ENCODE data around the gene TFR2.

The TFR2 gene

DNA sequence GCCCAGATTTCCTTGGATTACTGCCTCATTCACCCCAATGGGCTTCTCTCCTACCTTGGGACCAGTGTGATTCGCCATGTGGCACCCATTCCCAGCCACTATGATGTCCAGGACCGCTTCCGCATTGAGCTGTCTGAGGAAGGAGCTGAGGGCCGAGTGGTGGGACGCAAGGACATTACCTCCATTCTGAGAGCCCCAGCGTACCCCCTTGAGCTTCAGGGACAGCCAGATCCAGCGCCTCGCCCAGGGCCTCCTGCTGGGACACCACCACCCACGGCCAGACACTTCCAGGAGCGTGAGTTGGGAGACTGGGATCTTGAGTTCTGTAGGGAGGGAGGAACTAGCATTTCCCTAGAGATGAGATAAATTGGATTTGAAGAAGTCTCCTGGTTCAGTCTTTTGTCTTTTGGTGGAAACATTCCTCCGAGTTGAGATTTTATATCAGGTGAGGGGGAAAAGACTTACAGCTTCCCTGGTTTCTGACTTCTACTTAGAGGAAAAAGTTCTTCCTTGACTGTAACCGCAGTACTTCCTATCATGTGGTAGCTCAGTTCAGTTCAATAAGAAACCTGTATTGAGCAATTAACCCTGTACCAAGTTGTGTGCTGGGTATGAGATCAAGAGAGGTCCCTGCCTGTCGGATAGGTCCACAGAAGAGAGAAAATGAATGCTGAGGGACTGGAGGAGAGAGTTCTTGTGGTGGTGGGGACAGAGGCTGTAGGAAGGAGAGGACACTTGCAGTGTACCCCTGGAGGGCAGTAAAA, 27.8 kb downstream of the TFR2 start:
- no peak for DNase-seq (ENCODE audit: low read depth in 2 of 2)

DNA sequence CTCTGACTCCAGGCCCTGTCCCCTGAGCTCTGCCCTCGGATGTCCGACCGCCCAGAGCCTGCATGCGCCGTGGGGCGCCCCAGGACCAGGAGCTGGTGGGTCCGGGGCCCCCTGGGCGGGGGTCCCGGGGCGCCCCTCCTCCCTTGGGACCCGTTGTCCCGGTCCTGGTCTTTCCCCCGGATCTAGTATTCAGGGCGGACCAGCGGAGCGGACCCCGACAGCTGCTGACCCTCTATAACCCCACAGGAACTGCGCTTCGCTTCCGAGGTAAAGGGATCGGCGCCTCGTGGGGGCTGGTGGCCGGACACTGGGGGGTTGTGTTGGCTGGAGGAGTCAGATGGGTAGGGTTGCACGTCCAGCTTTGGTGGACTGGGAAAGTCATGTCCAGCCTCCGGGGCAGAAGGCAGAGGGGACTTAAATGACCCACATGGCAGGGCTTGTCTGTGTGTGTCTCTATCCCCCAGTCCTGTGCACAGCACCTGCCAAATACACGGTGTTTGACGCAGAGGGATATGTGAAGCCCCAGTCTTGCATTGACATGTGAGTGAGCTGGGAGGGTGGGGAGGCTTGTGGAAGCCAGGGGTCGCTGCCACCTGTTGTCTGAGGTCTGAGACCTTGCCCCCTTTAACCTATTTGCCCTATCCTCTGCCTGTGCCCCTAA, 28.5 kb downstream of the TFR2 start:
- no peak for DNase-seq (ENCODE audit: low read depth in 2 of 2)

DNA sequence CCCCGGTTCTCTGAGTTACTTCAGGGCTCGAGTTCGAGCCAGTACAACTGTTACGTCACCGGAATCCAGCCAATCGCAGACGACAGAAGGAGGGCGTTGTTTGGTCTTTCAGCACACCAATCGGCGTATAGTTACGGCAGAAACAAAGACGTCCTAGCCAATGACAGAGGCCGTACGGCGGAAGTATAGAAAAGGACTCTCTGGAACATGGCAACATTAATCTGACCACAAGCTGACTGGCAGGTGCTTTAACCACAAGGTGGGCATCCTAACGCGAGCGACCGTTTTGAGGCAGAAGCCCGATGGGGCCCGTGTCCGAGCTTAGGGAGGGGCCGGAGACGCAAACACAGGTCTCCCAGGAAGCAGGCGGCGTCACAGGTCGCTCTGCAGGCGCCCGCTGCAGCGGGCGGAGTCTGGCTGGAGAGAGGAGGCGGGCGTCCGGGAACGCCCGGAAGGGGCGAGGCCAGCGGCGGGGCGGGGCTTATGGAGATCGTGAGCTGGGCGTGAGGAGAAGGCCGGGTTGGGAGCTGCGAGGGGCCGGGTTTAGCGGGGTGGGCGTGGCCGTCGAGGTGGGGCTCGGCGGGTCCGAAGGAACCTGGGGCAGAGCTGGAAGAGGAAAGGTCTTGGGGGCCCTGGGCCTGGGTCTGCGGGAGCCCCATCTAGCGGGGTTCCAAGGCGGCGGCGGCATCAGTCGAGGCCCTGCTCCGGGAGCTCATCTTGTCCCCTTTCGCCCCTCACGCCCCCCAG, 29.2 kb downstream of the TFR2 start, which contains the start of gene MOSPD3:
MOSPD3 (plus strand) TSS at position 558 of the 747 bp plus-strand sequence. CDS start 252 bp downstream, outside the sequence.
- DNase-seq (ENCODE audit: low read depth in 2 of 2) = peak; percentile 98

DNA sequence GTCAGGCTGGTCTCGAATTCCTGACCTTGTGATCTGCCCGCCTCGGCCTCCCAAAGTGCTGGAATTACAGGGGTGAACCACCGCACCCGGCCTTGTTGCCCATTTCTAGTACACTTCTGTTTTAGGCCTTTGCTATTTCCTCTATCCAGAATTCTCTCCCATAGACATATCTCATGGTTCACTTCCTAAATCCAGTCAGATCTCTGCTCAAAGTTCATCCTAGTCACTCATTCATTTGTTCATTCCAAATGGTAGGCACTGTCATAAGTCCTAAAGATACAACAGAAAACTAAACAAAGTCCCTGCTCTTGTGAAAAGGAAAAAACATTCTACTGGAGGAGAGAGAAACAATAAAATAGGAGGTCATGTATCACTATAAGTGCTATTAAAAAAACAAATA, 31.4 kb downstream of the TFR2 start:
- no peak for DNase-seq (ENCODE audit: low read depth in 2 of 2)

DNA sequence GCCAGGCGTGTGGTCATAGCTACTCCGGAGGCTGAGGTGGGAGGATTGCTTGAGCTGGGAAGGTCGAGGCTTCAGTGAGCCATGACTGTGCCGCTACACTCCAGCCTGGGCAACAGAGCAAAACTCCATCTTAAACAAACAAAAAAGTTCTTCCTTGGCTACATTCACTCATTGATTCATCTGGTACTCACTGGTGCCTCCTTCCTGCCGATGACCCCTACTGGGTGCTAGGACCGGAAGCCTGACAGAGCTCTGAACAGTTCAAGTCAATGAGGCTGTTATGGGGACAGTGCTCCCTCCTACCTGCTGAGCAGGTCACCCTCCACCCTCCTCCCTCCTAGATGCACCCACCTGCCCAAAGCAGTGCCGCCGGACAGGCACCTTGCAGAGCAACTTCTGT, 34.2 kb downstream of the TFR2 start:
- no peak for DNase-seq (ENCODE audit: low read depth in 2 of 2)

DNA sequence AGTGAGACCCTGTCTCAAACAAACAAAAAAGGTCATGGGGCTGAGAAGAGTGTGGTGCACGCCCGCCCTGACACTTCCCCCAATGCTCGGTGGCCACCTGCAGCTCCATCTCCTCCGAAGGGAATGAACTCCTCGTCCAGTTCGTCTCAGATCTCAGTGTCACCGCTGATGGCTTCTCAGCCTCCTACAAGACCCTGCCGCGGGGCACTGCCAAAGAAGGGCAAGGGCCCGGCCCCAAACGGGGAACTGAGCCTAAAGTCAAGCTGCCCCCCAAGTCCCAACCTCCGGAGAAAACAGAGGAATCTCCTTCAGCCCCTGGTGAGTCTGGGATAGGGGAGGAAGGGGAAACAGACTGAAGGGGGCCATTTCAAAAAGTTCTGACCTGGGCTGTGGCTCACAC, 35.0 kb downstream of the TFR2 start:
- no peak for DNase-seq (ENCODE audit: low read depth in 2 of 2)

DNA sequence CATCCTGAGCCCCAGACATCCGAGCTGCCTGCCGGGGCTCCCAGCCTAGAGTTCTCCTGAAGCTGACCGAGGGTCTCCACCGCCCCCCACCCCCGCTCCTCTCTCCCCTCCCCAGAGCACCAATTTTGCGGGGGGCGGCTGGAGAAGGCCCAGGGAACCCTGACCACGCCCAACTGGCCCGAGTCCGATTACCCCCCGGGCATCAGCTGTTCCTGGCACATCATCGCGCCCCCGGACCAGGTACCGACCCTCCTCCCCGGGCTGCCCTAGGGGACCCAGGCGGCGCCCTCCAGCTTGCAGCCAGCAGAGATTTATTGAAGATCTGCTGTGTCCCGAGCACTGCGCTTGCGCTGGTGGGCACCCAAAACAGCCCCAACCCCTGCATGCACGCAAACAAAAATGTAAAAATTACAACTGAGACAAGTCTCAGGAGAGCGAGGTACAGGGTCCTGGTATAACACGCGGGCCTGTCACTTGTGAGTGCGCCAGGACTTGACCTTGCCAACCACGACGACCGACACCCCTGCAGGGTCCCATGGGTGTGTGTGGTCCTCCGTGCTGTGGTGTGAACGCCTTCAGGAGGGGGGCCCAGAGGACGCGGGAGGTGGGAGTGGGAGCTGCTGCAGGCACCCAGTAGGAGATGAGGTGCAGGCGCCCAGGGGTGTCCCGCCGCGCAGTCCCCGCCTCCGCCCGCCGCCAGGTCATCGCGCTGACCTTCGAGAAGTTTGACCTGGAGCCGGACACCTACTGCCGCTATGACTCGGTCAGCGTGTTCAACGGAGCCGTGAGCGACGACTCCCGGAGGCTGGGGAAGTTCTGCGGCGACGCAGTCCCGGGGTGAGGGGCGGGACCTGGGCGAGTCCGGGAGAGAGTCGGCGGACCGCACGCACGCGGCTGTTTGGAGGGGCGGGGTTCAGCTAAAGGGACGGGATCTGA, 36.1 kb downstream of the TFR2 start:
- no peak for DNase-seq (ENCODE audit: low read depth in 2 of 2)

DNA sequence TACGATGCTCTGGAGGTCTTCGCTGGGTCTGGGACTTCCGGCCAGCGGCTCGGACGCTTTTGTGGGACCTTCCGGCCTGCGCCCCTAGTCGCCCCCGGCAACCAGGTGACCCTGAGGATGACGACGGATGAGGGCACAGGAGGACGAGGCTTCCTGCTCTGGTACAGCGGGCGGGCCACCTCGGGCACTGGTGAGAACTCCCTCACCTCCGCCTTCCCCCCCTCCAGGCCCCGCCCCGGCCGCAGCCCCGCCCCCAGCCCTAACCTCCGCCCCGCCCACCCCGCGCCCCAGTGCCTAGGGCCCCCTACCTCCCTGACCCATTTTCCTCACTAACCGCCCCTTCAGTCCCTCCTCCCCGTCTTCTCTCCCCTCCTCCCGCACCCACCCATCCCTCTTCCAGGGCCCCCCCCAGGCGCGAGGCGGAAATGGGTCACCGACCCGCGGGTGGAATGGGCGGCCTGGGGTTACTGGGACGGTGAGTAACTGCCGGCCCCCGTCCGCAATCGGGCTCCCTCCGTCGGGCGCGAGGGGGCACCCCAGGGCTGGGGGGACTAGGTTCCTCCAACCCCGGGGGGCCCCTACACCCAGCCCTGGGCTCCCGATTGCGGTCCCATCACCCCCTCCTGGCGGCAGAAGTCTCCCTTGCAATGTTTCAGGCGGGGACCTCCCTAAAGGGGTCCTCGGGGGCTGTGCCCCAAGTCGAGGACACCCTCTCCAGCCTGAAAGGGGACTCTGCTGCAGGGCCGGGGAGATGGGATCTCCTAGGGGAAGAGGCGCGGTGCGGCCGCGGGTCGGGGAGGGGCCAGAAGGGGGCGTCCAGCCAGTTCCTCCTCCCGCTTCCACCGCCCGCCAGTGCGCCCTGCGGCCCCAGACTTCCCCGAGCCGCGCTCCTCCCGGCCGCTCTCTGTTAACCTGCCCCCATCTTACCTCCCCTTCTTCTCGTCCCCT, 37.0 kb downstream of the TFR2 start:
- peak; percentile 53 to 54 for DNase-seq (ENCODE audit: low read depth in 2 of 2)

DNA sequence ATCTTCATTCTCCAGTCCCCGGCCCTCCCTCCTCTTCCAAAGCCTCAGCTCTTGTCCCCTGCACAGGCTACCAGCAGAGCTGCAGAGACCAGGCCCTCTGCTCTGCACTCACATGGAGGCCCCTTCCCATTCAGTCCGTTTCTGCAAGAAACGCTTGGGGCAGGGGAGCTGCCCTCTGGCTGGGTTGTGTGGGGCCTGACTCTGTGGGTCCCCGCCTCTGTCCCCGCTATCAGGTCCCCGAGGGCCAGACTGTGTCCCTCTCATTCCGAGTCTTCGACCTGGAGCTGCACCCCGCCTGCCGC, 37.7 kb downstream of the TFR2 start:
- DNase-seq (ENCODE audit: low read depth in 2 of 2) = no peak

DNA sequence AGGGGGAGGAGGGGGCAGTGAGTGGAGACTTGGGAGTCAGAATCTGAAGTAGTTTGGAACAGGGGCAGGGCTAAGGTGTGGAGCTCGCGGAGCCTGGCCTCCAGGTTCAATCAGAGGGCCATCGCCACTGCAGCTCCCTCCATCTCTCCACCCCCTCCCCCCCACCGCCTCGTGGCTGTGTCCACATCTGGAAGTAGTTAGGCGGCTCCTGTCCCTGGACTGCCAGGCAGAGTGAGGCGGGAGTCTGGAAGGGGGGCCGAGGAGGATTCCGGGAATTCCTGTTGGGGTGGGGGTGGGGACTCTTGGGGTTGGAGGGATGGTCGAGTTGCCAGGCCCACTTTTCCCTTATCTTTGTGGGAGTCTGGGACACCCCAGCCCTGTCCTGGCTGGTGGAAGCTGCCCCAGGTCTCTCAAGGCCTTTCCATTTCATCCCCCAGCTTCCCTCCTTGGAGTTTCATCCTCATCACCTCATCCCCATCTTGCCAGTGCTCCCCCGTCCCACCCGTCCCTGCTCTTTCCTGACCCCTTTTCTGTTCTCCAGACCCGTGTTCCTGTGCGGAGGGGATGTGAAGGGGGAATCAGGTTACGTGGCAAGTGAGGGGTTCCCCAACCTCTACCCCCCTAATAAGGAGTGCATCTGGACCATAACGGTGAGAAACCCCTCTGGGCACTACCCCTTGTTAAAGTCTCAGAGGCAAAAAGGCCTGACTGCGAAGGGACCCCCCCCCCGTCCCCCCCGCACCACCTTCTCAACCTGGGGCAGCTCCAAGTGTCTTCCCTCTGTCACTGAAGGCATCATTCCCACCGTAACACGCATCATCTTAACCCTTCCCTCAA, 38.2 kb downstream of the TFR2 start:
- DNase-seq (ENCODE audit: low read depth in 2 of 2) = peak; percentile 88 to 89

DNA sequence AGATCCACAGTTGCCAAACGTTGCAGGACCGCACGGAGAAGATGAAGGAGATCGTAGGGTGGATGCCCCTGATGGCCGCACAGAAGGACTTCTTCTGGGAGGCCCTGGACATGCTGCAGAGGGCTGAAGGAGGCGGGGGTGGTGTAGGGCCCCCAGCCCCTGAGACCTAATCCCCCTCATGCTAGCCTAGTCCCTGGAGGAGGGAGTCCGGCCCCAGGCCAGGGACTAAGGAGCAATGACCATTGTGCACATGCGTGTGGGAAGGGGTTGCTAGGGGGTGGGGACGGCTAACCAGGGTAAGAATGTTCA, 40.7 kb downstream of the TFR2 start:
- DNase-seq (ENCODE audit: low read depth in 2 of 2) = no peak

DNA sequence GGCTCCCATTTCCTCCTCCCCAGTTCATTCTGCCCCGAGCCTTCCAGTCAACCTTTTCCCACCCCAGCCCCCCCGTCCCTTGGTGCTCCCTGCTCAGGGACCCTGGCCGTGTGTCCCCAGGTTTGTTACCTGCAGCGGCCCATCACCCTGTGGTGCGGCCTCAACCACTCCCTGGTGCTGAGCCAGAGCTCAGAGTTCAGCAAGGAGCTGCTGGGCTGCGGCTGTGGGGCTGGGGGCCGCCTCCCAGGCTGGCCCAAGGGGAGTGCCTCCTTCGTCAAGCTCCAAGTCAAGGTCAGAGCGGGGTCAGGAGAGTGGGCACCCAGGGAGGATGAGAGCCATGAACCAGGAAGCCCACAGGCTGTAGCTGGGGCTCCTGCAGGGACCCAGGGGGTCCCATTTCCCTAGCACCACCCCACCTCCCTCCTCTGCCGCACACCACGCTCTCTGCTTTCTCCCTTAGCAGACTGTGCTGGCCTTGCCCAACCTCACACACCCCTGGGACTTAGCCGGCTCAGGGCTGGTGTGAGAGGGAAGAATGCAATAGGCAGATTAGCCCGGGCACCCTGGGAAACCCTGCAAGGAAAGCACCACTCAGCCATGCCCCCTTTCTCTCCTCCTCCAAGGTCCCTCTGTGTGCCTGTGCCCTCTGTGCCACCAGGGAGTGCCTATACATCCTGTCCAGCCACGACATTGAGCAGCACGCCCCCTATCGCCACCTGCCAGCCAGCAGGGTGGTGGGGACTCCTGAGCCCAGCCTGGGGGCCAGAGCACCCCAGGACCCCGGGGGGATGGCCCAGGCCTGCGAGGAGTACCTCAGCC, 41.2 kb downstream of the TFR2 start:
- DNase-seq (ENCODE audit: low read depth in 2 of 2) = no peak

DNA sequence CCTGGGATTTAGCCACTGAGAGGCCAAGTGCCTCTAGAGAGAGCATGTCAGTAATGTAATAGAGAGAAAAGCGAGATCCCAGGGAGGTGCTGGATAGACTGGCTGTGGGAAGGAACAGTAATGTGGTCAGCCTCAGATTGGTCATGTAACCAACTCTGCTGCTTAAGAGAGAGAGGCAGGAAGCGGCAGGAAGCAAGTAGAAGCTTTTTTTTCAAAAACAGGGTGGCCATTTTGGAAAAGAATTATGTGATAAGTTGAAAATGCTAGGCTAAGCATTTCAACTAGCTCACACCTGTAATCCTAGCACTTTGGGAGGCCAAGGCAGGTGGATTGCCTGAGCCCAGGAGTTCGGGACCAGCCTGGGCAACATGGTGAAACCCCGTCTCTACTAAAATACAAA, 42.9 kb downstream of the TFR2 start:
- DNase-seq (ENCODE audit: low read depth in 2 of 2) = no peak

DNA sequence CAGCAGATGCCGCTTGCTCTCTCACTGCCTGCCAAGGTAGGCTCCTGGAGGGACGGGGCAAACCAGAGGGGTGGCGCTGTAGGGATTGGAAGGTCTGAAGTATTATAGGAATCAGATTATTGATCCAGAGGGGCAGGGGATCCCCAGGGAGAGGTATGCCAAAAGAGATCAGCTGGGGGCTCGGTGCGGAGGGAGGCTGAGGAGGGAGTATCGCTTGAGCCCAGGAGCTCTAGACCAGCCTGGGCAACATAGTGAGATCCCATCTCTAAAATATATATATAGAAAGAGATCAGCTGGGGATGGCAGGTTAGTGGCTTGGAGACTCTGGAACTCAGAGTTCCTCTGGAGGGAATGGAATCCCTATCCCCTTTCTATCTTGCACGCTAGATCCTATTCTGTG, 46.2 kb downstream of the TFR2 start:
- DNase-seq (ENCODE audit: low read depth in 2 of 2) = no peak

DNA sequence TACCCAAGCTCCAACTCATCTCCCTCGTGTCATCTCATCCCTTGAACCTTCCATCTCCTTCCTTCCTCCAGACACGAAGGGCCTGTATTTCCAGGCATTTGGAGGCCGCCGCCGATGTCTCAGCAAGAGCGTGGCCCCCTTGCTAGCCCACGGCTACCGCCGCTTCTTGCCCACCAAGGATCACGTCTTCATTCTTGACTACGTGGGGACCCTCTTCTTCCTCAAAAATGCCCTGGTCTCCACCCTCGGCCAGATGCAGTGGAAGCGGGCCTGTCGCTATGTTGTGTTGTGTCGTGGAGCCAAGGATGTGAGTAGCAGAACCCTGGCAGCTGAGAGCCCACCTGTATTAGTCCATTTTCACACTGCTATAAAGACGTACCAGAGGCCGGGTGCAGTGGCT, 49.8 kb downstream of the TFR2 start:
- DNase-seq (ENCODE audit: low read depth in 2 of 2) = no peak

DNA sequence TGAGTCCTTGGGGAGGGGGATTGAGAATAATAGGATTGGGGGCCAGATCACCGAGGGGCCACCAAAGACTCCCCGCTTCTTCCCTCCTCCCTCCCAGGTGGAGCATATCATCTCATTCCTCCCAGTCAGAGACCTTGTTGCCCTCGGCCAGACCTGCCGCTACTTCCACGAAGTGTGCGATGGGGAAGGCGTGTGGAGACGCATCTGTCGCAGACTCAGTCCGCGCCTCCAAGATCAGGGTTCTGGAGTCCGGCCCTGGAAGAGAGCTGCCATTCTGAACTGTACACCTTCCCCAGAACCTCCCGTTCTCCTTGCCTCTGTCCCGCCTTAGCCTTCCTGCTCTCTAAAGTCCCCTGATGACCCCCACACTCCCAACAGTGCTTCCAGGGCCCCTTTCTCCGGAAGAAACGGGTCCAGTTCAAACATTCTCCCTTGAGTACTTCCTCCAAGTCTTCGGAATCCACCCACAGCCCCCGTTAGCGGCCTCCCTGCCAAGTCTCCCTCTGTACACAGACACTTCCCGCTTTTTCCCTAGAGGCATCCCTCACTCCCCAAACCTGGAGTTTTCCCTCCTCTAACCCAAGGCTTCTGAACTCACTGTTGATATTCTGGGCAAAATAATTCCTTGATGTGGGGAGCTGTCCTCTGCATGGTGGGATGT, 51.1 kb downstream of the TFR2 start:
- no peak for DNase-seq (ENCODE audit: low read depth in 2 of 2)

DNA sequence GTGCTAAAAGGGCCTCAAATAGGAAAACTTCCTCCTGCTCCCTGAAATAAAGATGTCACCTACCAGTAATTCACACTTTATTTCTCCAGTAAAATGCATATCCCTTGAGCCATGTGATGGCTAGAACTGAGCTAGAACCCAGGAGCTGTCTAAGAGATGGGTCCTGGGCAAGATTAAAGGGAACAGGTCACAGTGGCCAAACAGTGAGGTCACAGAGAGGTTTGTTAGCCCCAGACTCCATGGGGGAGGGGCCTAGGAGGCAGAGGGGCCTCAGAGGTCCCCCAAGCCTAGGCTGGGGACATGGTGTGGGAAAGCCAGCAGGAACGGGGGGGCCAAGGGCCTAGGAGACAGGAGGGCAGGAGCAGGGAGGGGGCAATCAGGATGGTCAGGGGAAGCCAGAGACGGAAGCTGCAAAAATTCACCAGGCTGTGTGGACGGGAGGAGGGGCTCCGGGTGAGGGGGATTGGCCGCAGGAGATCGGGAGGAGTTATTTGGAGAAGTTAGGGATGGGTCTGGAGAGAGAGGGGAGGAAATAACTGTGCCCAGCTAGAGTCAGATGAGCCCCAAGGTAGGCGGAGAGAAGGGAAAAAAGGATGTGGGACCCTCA, 51.9 kb downstream of the TFR2 start:
- no peak for DNase-seq (ENCODE audit: low read depth in 2 of 2)

DNA sequence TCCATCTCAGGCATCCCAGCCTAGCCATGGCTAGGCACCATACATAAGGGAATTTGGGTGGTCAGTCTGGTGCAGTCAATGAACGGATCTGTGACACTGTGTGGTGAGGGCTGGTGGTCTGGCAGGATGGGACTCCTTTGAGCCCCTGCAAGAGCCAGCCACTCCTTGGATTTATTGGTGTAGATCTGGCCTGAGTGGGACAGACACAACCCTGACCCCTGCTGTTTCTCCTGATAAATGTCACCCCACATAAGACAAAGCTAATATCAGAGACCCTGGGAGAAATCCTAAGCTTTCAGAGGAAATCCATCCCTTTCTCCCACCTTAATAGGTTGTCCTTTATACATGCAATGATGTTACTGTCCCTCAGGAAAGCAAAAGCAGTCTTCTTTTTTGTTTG, 52.9 kb downstream of the TFR2 start:
- DNase-seq (ENCODE audit: low read depth in 2 of 2) = no peak

Data from fibroblast of skin of left biceps (primary cell).